NCI-H345 (cell line): ENCODE results near the gene ZMYM3.

Experiments
- DNase-seq: peaks from one replicate; lab custom pipeline; 2025; lab: John Stamatoyannopoulos, UW

Gene ZMYM3

GRCh38 chrX:71214152-71214551 lies 39.8 kb downstream of the ZMYM3 start:
- no peak for DNase-seq

DNA sequence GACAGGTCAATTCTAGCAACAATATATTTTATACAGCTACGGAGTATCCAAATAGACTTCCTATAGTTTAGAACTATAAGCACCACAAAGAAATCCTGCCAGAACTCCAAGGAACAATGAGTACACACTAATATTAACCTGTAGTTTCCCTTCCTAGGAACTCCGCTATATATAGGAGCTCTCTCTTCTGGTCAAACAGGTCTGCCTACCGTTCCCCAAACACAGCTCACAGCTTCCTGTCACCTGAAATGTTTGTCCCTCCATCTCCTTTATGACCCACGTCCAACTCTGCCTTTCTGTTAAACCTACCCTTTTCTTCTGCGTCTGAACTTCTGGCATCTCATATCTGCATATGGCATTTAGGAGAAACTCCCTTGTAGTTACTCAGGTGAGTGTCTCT lies 41.4 kb downstream of the ZMYM3 start:
- no peak for DNase-seq

- DNase-seq: no peak
These were observed 43.1 kb downstream of the ZMYM3 start for GRCh38 chrX:71210816-71211215.

- DNase-seq: no peak
These were observed 54.5 kb downstream of the ZMYM3 start for GRCh38 chrX:71199252-71200008.

- no peak for DNase-seq
These were observed 55.9 kb downstream of the ZMYM3 start for GRCh38 chrX:71198066-71198465.

DNA sequence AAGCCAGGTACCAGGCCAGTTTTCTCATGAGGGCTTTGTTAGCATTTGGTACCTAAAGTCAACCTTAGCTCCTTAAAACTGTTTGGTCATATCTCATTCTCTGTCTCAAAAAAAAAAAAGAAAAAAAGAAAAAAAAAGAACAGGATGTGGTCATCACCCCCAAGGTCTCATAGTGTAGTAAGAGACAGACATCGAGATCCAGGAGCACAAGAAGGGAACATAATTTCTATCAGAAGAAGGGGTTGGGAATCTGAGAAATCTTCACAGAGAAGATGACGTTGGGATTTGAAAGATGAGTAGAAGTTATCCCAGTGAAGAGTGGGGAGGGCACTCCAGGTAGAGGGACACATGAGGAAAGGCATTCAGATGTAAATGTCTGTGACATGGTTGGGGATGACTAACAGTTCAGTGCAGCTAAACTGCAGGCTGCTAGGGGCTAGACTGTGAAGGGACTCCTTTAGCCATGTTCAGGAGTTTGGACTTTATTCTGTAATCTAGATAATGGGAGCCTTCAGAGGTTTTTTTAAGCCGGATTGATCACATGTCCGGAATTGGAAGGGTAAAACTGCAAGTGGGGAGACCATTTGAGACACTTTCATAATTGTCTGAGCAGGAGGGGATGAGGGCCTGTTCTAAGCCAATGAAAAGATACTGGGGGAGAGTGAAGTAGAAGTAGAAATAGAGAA lies 57.8 kb downstream of the ZMYM3 start:
- DNase-seq: no peak

DNA sequence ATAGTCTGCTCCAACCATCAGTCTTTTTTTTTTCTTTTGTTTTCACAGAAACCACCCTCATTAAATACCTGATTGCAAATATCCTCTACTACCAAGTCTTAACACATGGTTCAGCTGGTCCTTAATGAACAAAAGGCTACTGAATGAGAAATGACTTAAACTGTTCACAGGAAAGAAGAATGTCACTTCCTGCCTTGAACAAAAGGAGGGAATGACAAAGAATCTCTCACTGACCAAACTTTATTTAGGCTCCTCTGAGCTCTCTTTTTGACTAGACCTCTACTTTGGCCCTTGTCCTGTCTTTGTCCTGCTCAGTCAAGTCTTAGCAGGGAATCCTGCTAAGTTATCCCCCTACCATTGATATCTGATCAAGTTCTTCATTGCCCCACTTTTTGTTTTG lies 62.7 kb downstream of the ZMYM3 start:
- no peak for DNase-seq
